ENCODE results near the gene LRIG1.

DNA sequence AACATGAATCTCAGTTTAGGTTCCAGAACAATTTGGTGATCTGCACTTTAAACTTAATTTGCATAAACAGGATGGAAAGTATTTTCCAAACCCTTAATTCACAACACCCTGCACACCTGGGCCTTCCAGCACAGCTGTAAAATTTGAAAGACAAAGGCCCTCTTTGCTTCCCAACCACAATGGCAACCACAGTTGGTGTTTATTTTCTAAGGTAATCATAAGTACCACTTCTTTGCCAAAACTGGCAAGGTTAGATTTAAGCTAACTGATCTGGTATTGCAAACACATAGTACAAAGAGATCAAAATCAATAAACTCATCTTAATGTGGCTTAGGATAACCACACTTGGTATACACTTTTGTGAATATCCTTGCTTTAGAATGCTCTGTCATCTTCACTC is 4.1 kb downstream of the LRIG1 start:
- TF ChIP-seq POLR2A (IDR thresholded peaks at IDR 0.05) = no peak
- TF ChIP-seq, protein P1, sequence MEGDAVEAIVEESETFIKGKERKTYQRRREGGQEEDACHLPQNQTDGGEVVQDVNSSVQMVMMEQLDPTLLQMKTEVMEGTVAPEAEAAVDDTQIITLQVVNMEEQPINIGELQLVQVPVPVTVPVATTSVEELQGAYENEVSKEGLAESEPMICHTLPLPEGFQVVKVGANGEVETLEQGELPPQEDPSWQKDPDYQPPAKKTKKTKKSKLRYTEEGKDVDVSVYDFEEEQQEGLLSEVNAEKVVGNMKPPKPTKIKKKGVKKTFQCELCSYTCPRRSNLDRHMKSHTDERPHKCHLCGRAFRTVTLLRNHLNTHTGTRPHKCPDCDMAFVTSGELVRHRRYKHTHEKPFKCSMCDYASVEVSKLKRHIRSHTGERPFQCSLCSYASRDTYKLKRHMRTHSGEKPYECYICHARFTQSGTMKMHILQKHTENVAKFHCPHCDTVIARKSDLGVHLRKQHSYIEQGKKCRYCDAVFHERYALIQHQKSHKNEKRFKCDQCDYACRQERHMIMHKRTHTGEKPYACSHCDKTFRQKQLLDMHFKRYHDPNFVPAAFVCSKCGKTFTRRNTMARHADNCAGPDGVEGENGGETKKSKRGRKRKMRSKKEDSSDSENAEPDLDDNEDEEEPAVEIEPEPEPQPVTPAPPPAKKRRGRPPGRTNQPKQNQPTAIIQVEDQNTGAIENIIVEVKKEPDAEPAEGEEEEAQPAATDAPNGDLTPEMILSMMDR (IDR thresholded peaks at IDR 0.05) = no peak
- TF ChIP-seq POLR2AphosphoS5 (IDR thresholded peaks at IDR 0.05) = no peak
- TF ChIP-seq EP300 (IDR thresholded peaks at IDR 0.05) = no peak

Measured in upper lobe of left lung (tissue), 4 donors.